GM10847 (cell line): ENCODE data around the gene SLC12A8.

ENCODE experiments used
- POLR2A ChIP-seq: IDR thresholded peaks from 2 replicates; pipeline ENCODE4 v1.6.1; 2011; ENCODE audit not compliant: insufficient read length; ENCODE audit errors: extremely low read depth

Gene SLC12A8

DNA sequence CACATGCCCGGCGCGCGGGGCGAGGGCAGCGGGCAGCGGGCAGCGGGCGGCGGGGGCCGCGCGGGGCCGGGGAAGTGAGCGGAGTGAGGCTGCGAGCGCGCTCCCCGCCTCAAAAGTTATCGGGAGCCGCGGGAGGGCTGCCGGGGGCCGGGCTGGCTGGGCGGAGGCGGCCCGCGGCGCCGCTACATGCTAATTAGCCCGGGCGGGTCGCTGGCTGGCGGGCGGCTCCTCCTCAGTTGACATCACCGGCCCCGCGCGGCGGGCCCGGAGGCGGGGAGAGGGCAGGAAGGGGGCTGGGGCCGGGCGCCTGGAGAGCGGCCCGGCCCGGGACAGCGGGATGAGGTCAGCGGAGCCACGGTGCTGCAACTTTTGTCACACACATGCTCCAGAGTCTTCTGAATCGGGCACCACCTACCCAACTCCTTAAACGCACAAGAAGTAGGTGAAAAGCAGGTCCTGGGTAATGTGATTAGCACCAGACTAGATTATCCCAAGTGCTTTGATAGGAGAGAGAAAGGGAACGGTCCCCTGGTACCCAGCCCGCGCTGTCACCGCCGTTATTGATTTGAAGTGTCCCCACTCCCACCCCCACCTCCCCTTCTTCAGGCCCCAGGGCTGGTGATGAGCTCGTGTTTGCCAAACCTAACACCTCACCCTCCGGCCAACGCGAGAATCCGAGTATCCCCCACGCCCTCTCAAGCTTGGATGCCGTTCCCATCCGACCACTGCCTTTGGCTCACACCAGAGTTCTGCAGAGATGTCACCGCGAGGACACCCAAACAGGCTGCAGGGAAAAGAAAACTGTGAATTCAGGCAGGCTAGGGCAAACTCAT is 156.4 kb downstream of the SLC12A8 start, which contains the start of gene HEG1:
HEG1 (minus strand) TSS at position 85 of the 833 bp plus-strand sequence. CDS start 107 bp downstream, outside the sequence.
- peak; percentile 40 for TF ChIP-seq POLR2A

DNA sequence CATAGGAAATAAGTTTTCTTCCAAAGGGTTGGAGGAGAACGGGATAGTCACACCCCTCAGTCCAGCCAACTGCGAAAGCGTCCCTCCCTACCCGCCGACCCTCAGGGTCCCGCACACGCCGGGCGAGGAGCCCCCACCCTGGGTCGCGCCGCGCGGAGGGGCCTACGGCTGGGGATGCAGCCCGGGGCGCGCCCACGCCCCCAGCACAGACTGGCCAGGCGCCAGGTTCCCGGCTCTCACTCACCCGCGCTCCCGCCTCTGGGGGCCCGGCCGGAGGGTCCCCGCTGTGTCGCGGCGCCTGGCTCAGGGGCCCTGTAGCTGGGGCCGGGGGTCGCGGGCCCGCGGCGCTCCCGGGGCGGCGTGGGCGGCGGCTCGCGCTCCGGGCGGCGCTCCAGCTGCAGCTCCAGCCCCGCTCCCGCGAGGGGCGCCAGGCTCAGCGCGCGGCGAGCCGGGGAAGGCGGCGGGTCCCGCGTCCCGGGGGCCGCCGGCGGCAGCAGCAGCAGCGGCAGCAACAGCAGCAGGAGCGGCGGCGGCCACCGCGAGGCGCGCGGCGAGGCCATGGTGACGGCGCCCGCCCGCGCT is 157.1 kb downstream of the SLC12A8 start:
- no peak for TF ChIP-seq POLR2A

DNA sequence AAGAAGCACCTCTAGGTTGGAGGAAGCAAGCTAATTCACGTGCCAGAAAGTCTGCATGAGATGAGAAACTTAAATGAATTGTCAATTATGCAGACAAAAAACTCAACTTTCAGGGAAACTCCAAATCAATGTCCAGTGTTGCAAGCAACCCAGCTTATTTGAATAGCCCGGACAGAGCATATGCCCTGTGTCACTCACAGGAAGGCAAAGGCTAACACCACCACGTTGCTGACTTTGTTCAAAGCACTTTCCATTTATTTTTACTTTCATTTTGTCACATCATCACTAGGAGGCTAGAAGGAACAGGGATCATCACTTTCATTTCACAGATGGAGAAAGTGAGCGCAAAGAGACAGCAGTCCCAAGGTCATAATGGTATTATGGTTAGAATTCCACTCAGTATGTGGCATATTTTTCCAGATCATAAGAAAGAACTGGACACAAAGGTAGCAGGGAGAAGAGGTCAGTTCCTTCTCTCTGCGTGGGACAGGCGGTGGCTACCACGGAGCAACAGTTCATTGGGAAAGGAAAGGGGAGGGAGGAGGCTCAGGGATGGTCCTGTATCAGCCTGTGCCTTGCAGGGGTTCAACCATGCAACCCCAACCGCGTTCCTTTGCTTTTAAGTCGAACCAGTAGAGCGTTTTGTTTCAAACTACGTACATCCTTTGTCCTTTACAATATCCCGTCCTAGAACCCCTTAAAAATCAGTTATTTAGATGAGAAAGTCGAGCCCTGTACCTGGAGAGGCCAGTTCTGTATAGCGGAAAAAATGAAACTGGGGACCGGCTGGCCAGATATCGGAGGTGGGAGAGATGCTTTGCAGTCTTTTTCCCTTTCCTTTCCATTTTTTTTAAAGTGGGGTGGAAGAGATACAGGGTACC is 157.9 kb downstream of the SLC12A8 start:
- no peak for TF ChIP-seq POLR2A

DNA sequence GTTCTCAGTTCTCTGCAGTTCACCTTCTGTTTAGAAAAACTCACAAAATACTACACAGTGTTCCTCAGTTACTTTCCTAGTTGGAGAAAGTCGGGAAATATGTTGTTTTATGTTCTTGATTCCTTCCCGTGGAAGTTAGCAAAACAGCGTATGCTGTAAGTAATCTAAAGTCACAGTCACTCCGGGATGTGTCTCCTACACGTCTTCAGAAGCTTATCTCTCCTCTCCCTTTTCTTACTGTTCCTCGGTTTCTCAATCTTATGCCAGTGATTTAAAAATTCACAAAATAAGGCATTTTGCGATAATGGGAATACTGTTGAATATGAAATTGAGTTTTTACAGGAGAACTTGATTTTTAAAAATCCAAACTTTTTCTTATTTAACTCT is 158.5 kb downstream of the SLC12A8 start:
- TF ChIP-seq POLR2A: no peak

DNA sequence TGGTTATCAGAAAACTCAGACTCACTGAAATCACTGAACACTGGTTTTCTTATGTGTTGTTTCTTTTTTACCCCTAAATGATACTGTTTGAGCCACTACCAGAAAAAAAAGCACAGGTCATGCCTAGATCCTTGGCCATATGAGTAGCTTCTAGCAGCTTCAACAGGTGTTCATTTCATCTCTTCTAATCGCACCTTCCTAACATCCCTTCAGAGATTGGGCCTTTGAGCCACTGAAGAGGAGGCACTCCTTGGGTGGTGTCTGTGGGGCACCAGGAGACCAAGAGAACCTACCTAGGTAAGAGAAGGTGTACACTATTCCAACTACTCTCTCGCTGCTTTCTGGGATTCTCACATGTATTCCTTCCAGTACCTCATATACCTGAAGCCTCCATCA is 159.2 kb downstream of the SLC12A8 start:
- no peak for TF ChIP-seq POLR2A

DNA sequence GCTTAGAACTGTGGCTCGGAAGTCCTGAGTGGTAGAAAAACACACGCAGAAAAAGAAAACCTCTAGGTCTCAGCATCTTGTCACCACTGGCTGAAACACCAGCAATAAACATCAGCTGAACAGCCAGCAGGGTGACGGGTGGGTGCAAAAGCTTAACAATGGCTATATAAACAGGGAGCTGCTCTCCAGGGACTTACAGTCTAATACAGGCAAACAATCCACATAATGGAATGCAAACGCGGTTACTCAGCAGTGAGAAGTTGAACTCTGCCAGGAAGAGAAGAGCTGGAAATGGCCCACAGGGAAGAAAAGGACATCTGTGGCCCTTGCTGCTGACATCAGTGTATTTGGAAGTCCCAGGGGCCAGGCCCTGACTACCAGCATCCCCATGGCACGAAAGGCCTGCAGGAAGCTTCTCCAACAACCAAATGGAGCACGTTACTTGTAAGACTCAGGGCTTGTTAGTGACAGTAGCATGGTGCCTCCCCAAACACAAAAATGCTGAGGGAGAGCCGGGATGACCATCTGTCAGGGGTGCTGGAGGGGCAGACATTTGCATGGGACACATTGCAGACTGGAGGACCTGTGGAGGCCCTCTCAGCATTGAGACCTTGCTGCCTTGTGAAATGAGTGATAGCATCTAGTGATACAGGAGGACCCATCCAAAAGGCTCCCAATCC is 159.8 kb downstream of the SLC12A8 start:
- no peak for TF ChIP-seq POLR2A

DNA sequence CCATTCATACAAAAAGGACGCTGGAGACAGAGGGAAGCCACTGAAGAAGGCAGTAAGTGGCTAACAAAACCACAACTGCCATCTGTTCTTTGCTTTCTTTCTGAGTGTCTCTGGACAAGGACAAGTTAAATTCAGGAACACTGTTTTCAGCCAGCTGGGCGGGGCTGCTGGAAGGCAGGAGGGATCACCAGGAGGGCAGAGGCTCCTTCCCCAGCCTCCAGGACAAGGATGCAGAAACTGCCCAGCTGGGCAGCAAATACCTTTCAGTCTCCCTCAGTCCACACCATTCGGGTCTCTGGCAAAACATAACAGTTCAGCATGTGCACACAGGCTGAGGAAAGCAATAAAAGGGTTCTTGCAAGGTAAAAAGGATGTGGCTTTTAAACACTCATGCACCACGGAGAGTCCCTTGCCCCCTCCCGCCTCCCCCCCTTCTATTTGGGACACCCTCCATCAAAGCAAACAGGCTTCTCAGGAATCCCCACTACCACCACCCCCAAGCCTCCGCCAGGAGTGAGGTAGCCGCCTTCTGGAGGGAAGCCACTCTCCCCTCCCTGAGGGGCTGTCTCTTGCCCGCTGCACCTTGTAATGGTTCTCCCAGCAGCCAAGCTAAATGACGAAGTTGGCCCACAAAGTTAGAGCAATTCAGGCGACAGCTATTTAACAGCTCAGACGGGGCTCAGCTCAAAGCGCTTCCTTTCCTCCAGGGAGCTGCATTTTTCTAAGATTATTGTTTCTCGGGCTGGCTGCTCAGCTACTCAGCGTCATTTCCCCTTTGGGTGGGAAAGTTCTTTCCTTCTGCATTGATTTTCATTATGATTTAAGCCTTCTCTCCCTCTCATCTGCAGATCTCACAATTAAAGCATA is 160.6 kb downstream of the SLC12A8 start:
- no peak for TF ChIP-seq POLR2A

DNA sequence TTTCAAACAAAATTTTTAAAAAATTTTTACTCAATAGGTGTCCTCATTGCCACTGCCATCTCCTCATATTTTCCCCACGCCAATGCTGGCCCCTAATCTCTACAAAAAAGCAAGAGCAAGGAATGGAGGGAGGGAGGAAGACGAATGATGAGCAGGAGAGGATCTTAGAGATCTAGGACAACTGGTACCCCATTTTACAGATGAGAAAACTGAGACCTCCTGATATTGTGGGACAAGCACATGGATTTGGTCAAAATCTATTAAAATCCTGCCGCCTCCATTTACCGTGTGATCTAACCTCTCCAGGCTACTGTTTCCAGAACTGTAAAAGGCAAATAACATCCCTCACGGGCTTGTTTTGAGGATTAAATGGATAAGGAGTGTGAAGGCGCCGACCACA is 161.3 kb downstream of the SLC12A8 start:
- no peak for TF ChIP-seq POLR2A

DNA sequence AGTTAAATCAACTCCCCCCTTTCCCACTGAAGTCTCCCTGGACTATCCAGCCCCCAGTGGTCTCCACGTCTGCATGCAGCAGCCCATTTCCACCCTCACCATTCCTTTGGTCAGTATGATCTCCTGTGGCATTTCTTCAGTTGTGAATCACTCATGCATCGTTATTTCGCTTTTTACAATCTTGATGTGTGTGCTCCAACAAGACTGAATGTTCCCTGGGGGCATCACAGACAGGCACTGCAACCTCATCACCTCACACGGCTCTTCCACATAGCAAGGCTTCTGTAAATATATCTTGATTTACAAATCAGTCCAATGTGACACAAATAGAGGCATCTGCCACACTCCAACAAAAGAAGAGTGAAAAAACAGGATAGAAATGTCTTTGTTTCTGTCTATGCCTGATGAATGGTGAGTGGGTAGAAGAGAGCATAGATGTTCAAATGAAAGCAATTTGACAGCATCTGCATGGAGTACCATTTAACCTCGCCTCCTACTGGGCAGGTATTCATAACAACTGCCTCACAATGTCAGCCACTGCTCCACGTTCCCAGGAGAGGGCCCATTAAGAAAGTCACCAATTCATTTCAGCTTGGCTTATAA is 162.0 kb downstream of the SLC12A8 start:
- TF ChIP-seq POLR2A: no peak

DNA sequence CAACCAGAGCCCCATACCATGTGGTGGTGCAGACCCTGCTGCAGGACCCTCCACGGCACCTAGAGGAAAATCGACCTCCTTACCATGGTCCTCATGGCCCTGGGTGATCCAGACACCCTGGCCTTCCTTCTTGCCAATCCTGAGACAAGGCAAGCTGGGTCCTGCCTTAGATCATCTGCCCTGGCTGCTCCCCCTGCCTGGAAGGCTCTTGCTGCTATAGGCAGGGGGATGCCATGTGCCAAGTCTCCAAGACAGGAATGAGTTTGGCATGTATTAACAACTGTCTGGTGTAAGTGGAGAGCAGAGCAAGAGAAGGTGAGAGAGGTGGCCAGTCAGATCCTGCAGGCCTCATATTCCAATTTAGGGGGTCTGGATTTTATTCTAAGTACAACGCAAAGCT is 164.3 kb downstream of the SLC12A8 start:
- TF ChIP-seq POLR2A: no peak

DNA sequence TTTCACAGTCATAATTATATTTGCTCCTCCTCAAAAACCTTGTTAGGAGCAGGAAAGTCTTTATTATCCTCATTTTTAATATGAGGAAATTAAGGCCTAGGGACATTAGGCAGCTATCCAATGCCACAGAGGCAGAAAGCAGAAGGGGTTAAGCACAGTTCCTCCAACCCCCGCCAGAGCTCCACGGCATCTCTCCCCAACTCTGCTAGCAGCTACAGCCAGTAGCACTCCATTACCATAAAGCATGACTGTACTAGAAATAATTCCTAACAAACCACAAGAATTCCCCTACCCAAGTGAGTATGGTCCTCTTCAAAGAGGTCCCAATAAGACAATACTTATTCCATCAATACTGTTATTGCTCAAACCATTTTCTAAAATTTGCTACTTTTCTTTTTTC is 166.6 kb downstream of the SLC12A8 start:
- TF ChIP-seq POLR2A: no peak

DNA sequence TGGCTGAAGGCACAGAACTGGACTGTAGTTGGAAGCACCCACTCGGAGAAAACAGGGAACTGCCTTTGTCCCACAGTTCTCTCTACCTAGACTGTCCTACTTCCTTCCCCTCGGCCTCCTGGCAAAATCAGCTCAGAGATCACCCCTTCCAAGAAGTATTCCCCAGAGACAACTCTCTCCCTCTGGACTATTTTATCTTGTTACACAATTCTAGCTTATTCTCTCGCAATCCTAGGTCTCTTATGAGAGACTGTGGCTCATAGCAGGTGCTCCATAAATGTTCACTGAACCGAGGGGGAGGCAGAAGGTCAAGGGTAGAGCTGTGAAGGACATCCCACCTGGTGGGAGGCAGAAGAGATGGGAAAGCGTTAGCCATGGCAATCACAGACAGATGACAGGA is 167.4 kb downstream of the SLC12A8 start:
- no peak for TF ChIP-seq POLR2A

DNA sequence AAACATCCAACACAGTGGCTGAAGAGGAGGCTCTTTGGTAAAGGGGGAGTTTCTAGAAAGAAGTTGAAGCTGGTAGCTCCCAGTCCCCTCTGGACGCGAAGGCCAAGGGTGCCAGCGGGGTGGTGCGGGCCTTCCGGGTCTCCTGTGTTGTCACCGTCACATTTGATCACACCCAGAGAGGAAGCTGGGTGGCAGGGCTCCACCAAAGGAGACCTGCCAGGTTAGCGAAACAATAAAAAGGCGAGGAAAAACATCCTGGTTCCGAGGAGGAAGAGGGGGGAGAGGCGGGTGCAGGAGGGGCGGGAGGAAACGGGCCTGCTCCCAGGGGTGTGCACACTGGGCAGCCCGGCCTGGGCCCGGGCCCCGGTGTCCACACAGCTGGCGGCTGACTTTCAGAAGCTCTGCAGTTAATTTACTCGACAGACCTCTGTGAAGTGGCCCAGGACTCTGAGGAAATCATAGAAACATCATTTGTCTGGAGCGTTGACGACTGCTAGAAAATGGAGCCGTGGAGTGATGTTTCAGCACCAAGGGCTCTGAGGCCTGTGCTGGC is 168.9 kb downstream of the SLC12A8 start:
- TF ChIP-seq POLR2A: no peak
